H1 (cell line): Measurements from ENCODE around the gene SKIC8. TPM values are rescaled to one million over a fixed set of nuclear protein-coding genes. Genes with fewer than 3 reads are reported as not detected.

Experiments
- CTCF ChIA-PET: fragments of 300-600 bp; sonication (Branson Sonifier 250); formaldehyde crosslinking; loops from one replicate; lab custom pipeline; 2021; ENCODE audit not compliant: partially characterized antibody; lab: Charles Lee
- POLR2A ChIA-PET: fragments of 300-600 bp; sonication (Branson Sonifier 250); formaldehyde crosslinking; loops from one replicate; lab custom pipeline; 2021; ENCODE audit warnings: inconsistent platforms; ENCODE audit not compliant: partially characterized antibody; lab: Charles Lee
- DNase-seq, 2 experiments: peaks; one replicate each; pipeline versions ENCODE4 v3.0.0 to v3.0.0-alpha.2; 2010 to 2022; ENCODE audit warnings: low spot score in 2 of 2, low read depth in 1 of 2, mixed read lengths in 1 of 2
- FAIRE-seq: peaks from 2 replicates; lab custom pipeline; 2011; peaks lifted over from hg19 to GRCh38; lab: Jason Lieb, UNC
- H2AFZ ChIP-seq: 2 replicates; pipeline ENCODE4 v1.8.1; 2012; ENCODE audit warnings: low read length, inconsistent platforms
- H2AK5ac ChIP-seq: 2 replicates; pipeline ENCODE4 v1.6.1; 2013; ENCODE audit warnings: low read depth, low read length
- H2BK120ac ChIP-seq: replicated peaks from 2 replicates; pipeline ENCODE3; 2013; ENCODE audit warnings: low read depth, low read length, inconsistent platforms
- H2BK12ac ChIP-seq: 2 replicates; pipeline ENCODE4 v1.6.1; 2013; ENCODE audit warnings: low read depth, low read length
- H2BK15ac ChIP-seq: 2 replicates; pipeline ENCODE4 v1.6.1; 2013; ENCODE audit warnings: low read length
- H2BK20ac ChIP-seq: 2 replicates; pipeline ENCODE4 v1.6.1; 2013; ENCODE audit warnings: low read length
- H2BK5ac ChIP-seq: 2 replicates; pipeline ENCODE4 v1.6.1; 2013; ENCODE audit warnings: low read depth, low read length
- H3K14ac ChIP-seq: 2 replicates; pipeline ENCODE4 v1.6.1; 2013; ENCODE audit warnings: inconsistent platforms; ENCODE audit not compliant: insufficient read length
- H3K18ac ChIP-seq: 2 replicates; pipeline ENCODE4 v1.6.1; 2013; ENCODE audit warnings: low read length; ENCODE audit errors: extremely low read depth
- H3K23ac ChIP-seq: 2 replicates; pipeline ENCODE4 v1.6.1; 2013; ENCODE audit warnings: inconsistent platforms; ENCODE audit not compliant: insufficient read length
- H3K23me2 ChIP-seq: 2 replicates; pipeline ENCODE4 v1.6.1; 2013; ENCODE audit warnings: low read depth, low read length
- H3K27ac ChIP-seq: 2 replicates; pipeline ENCODE4 v1.6.1; 2011; ENCODE audit warnings: low read depth, low read length, inconsistent platforms
- H3K27me3 ChIP-seq, 4 experiments: replicated peaks in 1 of 4; 1 replicate in 1 of 4; 2 replicates in 3 of 4; pipeline versions ENCODE4 v1.6.1 to v1.8.1; 2011 to 2013; ENCODE audit warnings: low read length in 3 of 4, mild to moderate bottlenecking in 3 of 4, inconsistent platforms in 2 of 4, mixed read lengths in 2 of 4, moderate library complexity in 1 of 4; ENCODE audit not compliant: control insufficient read depth in 3 of 4, insufficient read depth in 3 of 4; ENCODE audit errors: extremely low read depth in 1 of 4
- H3K36me3 ChIP-seq, 4 experiments: 2 replicates each; pipeline versions ENCODE4 v1.6.1 to v1.8.1; 2011 to 2013; ENCODE audit warnings: mild to moderate bottlenecking in 4 of 4, low read length in 3 of 4, moderate library complexity in 2 of 4, control low read depth in 1 of 4, inconsistent platforms in 1 of 4; ENCODE audit not compliant: insufficient read depth in 4 of 4, control insufficient read depth in 2 of 4
- H3K4ac ChIP-seq: replicated peaks from 2 replicates; pipeline ENCODE3; 2013; ENCODE audit warnings: low read length, low read depth, mixed read lengths, inconsistent platforms; ENCODE audit not compliant: insufficient read length
- H3K4me1 ChIP-seq, 4 experiments: replicated peaks in 1 of 4; 1 replicate in 1 of 4; 2 replicates in 3 of 4; pipeline versions ENCODE4 v1.6.1 to v1.8.1; 2011 to 2013; ENCODE audit warnings: low read length in 3 of 4, inconsistent platforms in 2 of 4, mixed read lengths in 1 of 4; ENCODE audit not compliant: insufficient read depth in 4 of 4, control insufficient read depth in 3 of 4
- H3K4me2 ChIP-seq, 2 experiments: 2 replicates each; pipeline versions ENCODE4 v1.6.1 to v1.8.1; 2011 to 2013; ENCODE audit warnings: low read depth in 2 of 2, low read length in 2 of 2, control low read depth in 1 of 2, inconsistent platforms in 1 of 2, mild to moderate bottlenecking in 1 of 2; ENCODE audit not compliant: insufficient read depth in 1 of 2
- H3K4me3 ChIP-seq, 4 experiments: fragments of 200-600, 300-600 bp in 1 of 4; sonication (generic), shearing (Covaris generic), sonication (Bioruptor Twin) in 1 of 4; 2 replicates each; pipeline versions ENCODE4 v1.5.1 to v1.8.1; 2011 to 2016; ENCODE audit warnings: low read length in 4 of 4, low read depth in 3 of 4, control low read depth in 2 of 4, inconsistent platforms in 2 of 4, mild to moderate bottlenecking in 2 of 4, mixed read lengths in 1 of 4, moderate library complexity in 1 of 4; ENCODE audit not compliant: insufficient read depth in 2 of 4; ENCODE audit errors: extremely low read depth in 1 of 4
- H3K56ac ChIP-seq: replicated peaks from 2 replicates; pipeline ENCODE3; 2013; ENCODE audit warnings: low read depth, mild to moderate bottlenecking, mixed read lengths, low read length, inconsistent platforms; ENCODE audit not compliant: insufficient read length
- H3K79me1 ChIP-seq: 2 replicates; pipeline ENCODE4 v1.6.1; 2013; ENCODE audit warnings: low read depth, low read length, control low read depth
- H3K79me2 ChIP-seq, 2 experiments: 2 replicates each; pipeline versions ENCODE4 v1.6.1 to v1.8.1; 2012 to 2013; ENCODE audit warnings: low read length in 2 of 2, mild to moderate bottlenecking in 2 of 2, inconsistent platforms in 1 of 2; ENCODE audit not compliant: insufficient read depth in 2 of 2, control insufficient read depth in 1 of 2
- H3K9ac ChIP-seq, 4 experiments: replicated peaks in 1 of 4; 1 replicate in 1 of 4; 2 replicates in 3 of 4; pipeline versions ENCODE4 v1.6.1 to v1.8.1; 2011 to 2013; ENCODE audit warnings: low read depth in 3 of 4, low read length in 3 of 4, control low read depth in 2 of 4, mild to moderate bottlenecking in 2 of 4, moderate library complexity in 2 of 4, inconsistent platforms in 1 of 4; ENCODE audit errors: extremely low read depth in 1 of 4
- H3K9me3 ChIP-seq, 2 experiments: 2 replicates each; pipeline versions ENCODE4 v1.6.1 to v1.8.1; 2012 to 2013; ENCODE audit warnings: mild to moderate bottlenecking in 2 of 2, moderate library complexity in 2 of 2, control low read depth in 1 of 2, inconsistent platforms in 1 of 2, low read depth in 1 of 2, low read length in 1 of 2, mixed read lengths in 1 of 2; ENCODE audit not compliant: insufficient read depth in 2 of 2
- H4K20me1 ChIP-seq, 2 experiments: replicated peaks in 1 of 2; 2 replicates each; pipeline versions ENCODE3 to v1.8.1; 2011 to 2013; ENCODE audit warnings: inconsistent platforms in 2 of 2, low read length in 2 of 2, mild to moderate bottlenecking in 1 of 2; ENCODE audit not compliant: insufficient read depth in 2 of 2, control insufficient read depth in 1 of 2
- H4K5ac ChIP-seq: 2 replicates; pipeline ENCODE4 v1.6.1; 2013; ENCODE audit warnings: low read length, low read depth, mixed read lengths, inconsistent platforms; ENCODE audit not compliant: insufficient read length
- H4K8ac ChIP-seq: 2 replicates; pipeline ENCODE4 v1.8.0; 2013; ENCODE audit warnings: mild to moderate bottlenecking, moderate library complexity, low read length, inconsistent platforms; ENCODE audit not compliant: insufficient read depth; ENCODE audit errors: extremely low read depth
- H4K91ac ChIP-seq: replicated peaks from 2 replicates; pipeline ENCODE3; 2013; ENCODE audit warnings: low read length, mixed read lengths, inconsistent platforms; ENCODE audit not compliant: insufficient read length
- CBX5 ChIP-seq: fragments of 300-800, 300-1000 bp; sonication (generic); IDR thresholded peaks from 2 replicates; pipeline ENCODE4 v1.7.1; 2016; ENCODE audit warnings: antibody characterized with exemption, low read length, low read depth
- EGR1 ChIP-seq: IDR thresholded peaks from 2 replicates; pipeline ENCODE4 v1.6.1; 2011; ENCODE audit warnings: low read depth, low read length, borderline replicate concordance
- JUND ChIP-seq: IDR thresholded peaks from 2 replicates; pipeline ENCODE4 v1.6.1; 2011; ENCODE audit warnings: mild to moderate bottlenecking, improper control_type of control experiment, low read length
- KDM1A ChIP-seq: fragments of 200-600, 300-600 bp; sonication (generic); IDR thresholded peaks from 2 replicates; pipeline ENCODE4 v1.7.1; 2016; ENCODE audit warnings: mild to moderate bottlenecking, low read length, borderline replicate concordance
- KDM4A ChIP-seq: IDR thresholded peaks from one replicate; pipeline ENCODE4 v1.7.1; 2012; ENCODE audit warnings: low read depth, mild to moderate bottlenecking, moderate library complexity, low read length, inconsistent platforms; ENCODE audit not compliant: severe bottlenecking
- KDM5A ChIP-seq: fragments of 200-600 bp; IDR thresholded peaks from 2 replicates; pipeline ENCODE4 v1.7.1; 2012; ENCODE audit warnings: mild to moderate bottlenecking, low read length, inconsistent platforms, mixed read lengths
- MAX ChIP-seq: IDR thresholded peaks from 2 replicates; pipeline ENCODE4 v1.6.1; 2012; ENCODE audit warnings: inconsistent platforms
- POLR2AphosphoS5 ChIP-seq: IDR thresholded peaks from 2 replicates; pipeline ENCODE4 v1.6.1; 2011; ENCODE audit warnings: low read depth, low read length
- SRF ChIP-seq: IDR thresholded peaks from 2 replicates; pipeline ENCODE4 v1.6.1; 2011; ENCODE audit warnings: mild to moderate bottlenecking, low read depth, low read length, moderate library complexity
- TAF1 ChIP-seq: IDR thresholded peaks from 2 replicates; pipeline ENCODE4 v1.6.1; 2011; ENCODE audit warnings: mild to moderate bottlenecking, low read depth, low read length
- WGBS, 2 experiments: shearing (Covaris generic) in 1 of 2; methylation state at CpG; one replicate each; pipeline versions ENCODE4 v1.1.6 to v1.1.7; 2013 to 2015; ENCODE audit warnings: low lambda C conversion rate in 2 of 2, mixed read lengths in 2 of 2, inconsistent platforms in 1 of 2, low coverage in 1 of 2, missing lambda C conversion rate in 1 of 2; ENCODE audit not compliant: insufficient replicate concordance in 2 of 2, insufficient coverage in 1 of 2, insufficient read length in 1 of 2; ENCODE audit errors: extremely low coverage in 1 of 2, missing lambda C conversion rate in 1 of 2; 5-methylcytosine and 5-hydroxymethylcytosine counted together
- polyA plus RNA-seq, 7 experiments: library from polyadenylated mRNA; depleted of rRNA in 3 of 7; stranded (reverse) in 5 of 7; unstranded in 2 of 7; fragments of >200 nt in 5 of 7; fragments of 200-250 nt in 2 of 7; gene quantifications; 1 replicate in 5 of 7; 2 replicates in 1 of 7; 4 replicates in 1 of 7; pipeline versions ENCODE4 v1.2.1 to v1.2.3, GENCODE V29; 2011 to 2013; ENCODE audit warnings: missing spikeins in 2 of 7, mixed read lengths in 2 of 7
- total RNA-seq: library from RNA; stranded (reverse); fragmentation: NEBNext Ultra II Directional; extraction: Animal tissue kit (Norgen Biotek cat#: 25700); gene quantifications from 2 replicates; pipeline ENCODE4 v1.2.1, GENCODE V29; 2021

SKIC8 gene
- total and polyA plus RNA-seq, 2 of the 8 experiments (the other 6 are each of a cell fraction or from before 2014, with no cell fraction given) = 44.2 to 77.7 TPM

- no peak for TF ChIP-seq MAX
- no peak for TF ChIP-seq KDM4A
- TF ChIP-seq EGR1 = no peak
- no peak for TF ChIP-seq KDM1A
- TF ChIP-seq JUND = no peak
- TF ChIP-seq POLR2AphosphoS5 = no peak
- TF ChIP-seq KDM5A = no peak
- no peak for TF ChIP-seq CBX5
- TF ChIP-seq TAF1 = no peak
- no peak for TF ChIP-seq SRF
- H3K18ac ChIP-seq = no peak overlapping the region
- H2BK12ac ChIP-seq = no peak overlapping the region
- DNase-seq (no peak), FAIRE-seq (no peak)
- no peak overlapping the region for H3K23ac ChIP-seq
- no peaks in the 10 kb centered on the region for H3K36me3 ChIP-seq
- peaks cover 0 to 19% (median 10%) of the 10 kb centered on the region in 4 experiments; a peak in 4 of 7 replicates for H3K27me3 ChIP-seq
- no peak overlapping the region for H3K27ac ChIP-seq
- no peaks in the 10 kb centered on the region for H3K79me1 ChIP-seq
- H3K9ac ChIP-seq = no peak overlapping the region
- no peaks in the 10 kb centered on the region; the same call in 1 of the 2 replicates for H3K23me2 ChIP-seq
- no peak overlapping the region for H2AK5ac ChIP-seq
- H4K8ac ChIP-seq = no peak overlapping the region
- ChIA-PET CTCF (interaction anchor here (1.0 to 7.7 kb wide), 2 partner anchors 22 to 85 kb away, joined by 3 to 48 read pairs; no protein-coding TSS in a partner anchor), POLR2A (interaction anchor here (2.3 to 2.7 kb wide), 2 partner anchors 36 to 175 kb away, joined by 7 to 8 read pairs; partner anchors contain the start of genes IREB2 and SKIC8)
- no peak overlapping the region for H2BK120ac ChIP-seq
- no peak overlapping the region for H2BK15ac ChIP-seq
- H3K4ac ChIP-seq = no peak overlapping the region
- no peak overlapping the region for H3K4me2 ChIP-seq
- no peak overlapping the region for H4K91ac ChIP-seq
- 83% methylated on average over 7 of the region's 7 CpGs; no CpG with 5 or more reads in 1 of the 2 experiments for WGBS, 2 experiments
- no peak overlapping the region for H3K14ac ChIP-seq
- H2BK20ac ChIP-seq = no peak overlapping the region
- H3K56ac ChIP-seq = no peak overlapping the region
- no peaks in the 10 kb centered on the region for H3K79me2 ChIP-seq
- peak overlapping the region; percentile 73; the same call in 1 of the 2 replicates for H2AFZ ChIP-seq
- H3K9me3 ChIP-seq = no peaks in the 10 kb centered on the region
- no peak overlapping the region for H4K5ac ChIP-seq
- 0 out of 7 replicates have a peak, but pooled peaks cover 0 to 3% (median 0%) of the 10 kb centered on the region in 4 experiments for H3K4me1 ChIP-seq
- H2BK5ac ChIP-seq = no peak overlapping the region
- no peaks in the 10 kb centered on the region for H4K20me1 ChIP-seq
- no peak overlapping the region for H3K4me3 ChIP-seq
Observed at GRCh38 chr15:78263351-78263781, 36.0 kb downstream of the SKIC8 start.
